Stimulated activated naive CD4-positive, alpha-beta T cell (primary cell): ENCODE data around the gene MCTP2.

Source experiments
- DNase-seq, 6 experiments: peaks; one replicate each; lab custom pipeline; 2025; lab: John Stamatoyannopoulos, UW

MCTP2 gene

GRCh38 chr15:94298364-94298763 lies 67.0 kb downstream of the MCTP2 start:
- DNase-seq = no peak

DNA sequence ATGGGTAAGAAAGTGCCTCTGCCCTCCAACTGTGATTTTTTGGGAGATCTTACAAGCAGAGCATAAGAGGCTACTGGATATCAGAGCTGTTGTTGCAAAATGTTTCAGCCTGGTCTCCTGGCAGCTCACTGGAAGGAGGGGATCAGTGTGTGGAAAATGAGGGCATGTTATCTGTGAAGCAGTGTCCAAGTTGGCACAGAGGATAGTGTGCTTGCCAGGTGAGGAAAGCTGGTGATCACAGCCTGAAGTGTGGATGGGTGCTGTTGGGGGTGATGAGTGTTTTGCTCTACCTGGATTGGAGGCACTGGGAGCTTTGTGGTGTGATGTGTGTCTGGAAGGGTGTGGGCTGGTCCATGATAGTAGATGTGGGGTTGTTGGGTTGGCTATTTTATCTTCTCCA lies 69.3 kb downstream of the MCTP2 start:
- DNase-seq = no peak

DNA sequence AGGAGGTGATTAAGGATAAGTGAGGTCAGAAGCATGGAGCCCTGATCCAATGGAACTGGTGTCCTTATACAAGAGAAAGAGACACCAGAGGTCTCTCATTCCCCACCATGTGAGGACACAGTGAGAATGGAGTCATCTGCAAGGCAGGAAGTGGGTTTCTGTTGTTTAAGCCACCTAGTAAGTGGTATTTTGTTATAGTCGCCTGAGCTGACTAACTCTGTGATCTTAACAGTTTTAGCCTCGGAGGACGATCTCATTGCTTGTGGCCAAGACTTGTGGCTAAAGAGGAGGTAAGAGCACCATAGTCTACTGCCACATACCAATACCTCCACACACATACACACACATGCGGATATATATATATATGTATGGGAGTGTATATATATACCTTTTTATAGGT lies 73.8 kb downstream of the MCTP2 start:
- no peak for DNase-seq

DNA sequence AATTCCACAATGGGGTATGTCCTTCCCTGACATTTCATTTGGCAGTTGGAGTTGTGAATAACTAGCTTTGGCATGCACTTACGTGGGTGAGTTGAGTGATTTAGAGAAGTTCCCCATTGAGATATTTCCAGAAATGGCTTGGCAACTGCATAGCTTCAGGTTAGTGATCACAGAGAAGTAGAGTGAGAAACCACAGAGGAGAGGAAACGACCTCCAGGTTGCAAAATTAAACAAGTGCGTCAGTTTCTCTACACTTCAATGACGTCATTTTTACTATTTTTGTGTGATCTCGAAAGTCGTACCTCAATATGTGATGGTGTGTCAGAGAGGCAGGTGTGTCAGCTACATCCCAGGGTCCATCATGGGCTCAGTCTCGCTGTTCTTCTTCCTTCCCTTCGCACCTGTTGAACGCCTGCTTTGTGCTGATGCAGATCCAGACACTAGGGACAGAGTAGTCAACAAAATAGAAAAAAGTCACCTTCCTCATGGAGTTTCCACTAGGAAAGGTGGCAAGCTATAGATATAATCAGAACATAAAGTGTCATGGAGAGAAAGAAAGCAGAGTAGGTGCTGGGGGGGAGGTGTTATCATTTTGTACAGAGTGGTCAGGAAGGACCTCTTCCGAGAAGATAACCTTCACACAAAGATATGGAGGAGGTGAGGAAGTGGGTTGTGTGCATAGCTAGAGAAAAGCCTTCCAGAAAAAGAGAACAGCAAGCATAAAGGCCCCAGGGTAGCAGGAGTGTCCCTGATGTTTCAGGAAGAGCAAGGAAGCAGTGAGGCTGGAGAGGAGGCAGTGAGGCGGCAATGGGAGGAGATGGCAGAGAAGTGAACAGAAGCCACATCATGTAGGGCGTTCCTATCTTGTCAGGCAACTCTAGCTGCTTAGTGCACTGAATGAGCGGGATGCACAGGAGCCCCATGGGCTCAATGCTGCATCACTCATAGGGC lies 75.6 kb downstream of the MCTP2 start:
- DNase-seq = no peak

DNA sequence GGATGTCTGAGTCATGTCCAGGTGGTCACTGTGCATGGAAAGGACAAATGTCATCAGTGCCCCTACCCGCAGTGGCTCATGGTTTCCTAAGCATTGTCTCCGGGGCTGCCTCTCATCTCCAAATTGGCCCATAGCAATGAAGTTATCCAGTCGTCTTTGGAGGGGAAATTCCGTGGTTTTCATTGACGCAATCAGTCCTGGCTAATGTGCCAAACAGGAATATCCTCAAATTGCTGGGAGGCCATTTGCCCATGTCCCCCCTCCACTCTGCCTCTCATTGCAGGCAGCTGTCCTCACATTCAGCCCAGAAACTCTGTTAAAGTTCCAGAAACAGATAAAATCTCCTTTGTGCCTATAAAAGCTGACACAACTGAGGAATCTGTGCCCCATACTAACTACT lies 81.6 kb downstream of the MCTP2 start:
- DNase-seq = no peak

GRCh38 chr15:94314639-94315038 lies 83.3 kb downstream of the MCTP2 start:
- DNase-seq = no peak

DNA sequence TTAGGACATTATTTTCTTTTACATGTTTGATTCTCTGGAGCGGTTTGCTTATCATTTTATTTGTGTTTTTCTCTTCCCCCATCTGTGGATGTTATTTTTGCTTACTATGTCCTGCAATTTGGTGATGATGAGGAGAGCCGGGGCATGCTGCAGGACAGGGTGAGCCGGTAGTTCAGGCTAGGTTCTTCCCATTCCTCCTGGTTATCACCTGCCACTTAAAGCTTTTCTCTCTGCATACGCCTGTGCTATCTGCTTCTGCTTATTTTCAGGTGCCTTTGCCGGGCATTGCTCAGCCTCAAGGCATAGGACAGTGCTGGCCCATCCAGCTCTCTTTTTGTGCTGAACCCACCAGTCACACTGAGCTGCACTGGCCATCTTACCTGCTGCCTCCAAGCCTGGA lies 85.8 kb downstream of the MCTP2 start:
- no peak for DNase-seq

DNA sequence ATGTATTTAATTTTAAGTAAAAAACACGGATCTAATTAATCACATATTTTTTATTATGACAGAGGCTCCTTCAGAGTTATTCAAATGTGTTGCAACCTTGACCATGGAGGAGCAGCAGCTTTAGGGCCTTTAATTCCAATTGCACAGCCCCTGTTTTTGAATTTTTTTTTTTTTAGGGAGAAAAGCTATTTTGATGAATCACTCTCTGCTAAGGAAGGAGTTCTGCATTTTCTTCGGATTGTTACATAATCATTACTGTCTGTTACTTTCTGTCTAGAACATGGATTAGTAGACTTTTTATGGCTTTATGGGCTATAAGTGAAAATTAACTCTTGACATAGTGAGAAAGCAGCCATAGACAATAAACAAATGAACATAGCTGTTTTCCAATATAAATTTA lies 90.8 kb downstream of the MCTP2 start:
- no peak for DNase-seq

- DNase-seq = no peak
These were observed 91.7 kb downstream of the MCTP2 start for GRCh38 chr15:94323076-94323475.

DNA sequence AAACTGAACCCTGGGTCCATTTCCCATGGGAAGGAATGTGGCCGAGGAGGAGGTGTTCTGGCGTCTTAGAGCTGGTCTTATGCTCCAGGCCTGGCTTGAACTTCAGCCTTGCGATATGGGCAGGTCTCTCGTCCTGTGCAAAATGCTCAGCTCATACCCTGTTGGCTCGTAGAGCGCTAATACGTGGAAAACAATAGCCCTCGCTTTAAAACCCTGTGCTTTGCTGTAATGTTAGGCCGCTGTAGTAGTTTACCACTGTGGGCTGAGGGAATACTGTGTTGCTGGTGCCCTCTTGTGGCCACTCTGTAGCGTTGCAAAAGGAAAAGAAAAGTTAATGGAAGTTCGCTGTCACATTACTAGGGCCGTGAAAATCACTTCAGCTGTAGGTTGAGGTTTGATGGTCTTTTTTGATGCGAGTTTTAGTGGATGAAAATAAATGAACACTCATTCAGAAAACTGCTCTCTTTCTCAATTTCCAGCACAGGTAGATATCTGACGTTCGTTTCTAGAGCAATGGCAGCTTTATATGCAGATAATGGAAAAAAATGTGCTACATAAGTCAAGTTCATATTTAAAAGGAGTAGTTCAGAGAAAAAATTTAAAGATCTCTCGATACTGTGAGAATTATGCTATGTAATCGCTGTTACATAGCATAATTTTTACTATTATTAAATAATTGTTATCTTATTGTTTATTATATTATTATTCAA lies 92.9 kb downstream of the MCTP2 start:
- DNase-seq = peak; percentile 4 to 57 (median 23)

DNA sequence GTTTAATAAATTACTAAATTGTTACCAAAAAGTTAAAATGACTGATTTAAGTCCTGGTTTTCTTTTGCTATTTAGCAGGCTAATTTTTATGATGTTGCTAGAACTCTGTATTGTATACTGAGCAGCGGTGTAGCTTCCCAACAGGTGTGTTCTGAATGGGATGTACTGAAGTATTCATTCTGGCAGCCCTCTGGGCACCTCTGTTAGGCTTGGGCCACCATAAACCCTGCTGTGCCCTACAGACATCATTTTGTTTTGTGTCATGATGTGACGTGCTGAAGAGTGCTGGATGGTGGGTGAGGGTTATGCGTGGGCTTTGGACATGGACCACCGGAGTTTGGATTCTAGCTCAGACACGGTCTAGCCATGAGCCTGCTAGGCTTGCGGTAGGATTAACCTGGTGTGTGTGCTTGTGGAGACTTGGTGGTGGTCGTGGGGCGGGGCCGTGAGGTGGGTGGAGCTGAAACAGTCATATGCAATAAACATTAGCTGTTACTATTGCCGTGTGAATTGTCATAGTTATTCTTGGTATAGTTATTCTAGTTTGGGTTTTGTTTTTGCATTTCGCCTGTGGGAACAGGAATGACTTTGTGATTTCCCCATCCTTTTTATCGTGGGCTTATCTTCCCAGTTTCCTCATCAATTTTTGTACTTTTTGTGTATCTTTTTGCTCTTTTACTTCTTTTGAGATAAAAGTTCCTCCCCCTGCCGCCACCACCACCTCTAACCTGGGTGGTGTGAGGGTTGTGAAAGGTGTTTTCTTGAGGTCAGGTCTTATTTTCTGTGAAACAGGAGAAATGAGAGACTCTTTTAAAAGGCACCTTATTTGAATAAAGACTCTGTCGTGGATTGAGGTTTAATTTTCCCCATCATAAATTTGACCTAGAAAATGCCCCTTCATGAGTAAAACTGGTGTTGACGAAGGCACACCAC lies 93.7 kb downstream of the MCTP2 start:
- no peak for DNase-seq

DNA sequence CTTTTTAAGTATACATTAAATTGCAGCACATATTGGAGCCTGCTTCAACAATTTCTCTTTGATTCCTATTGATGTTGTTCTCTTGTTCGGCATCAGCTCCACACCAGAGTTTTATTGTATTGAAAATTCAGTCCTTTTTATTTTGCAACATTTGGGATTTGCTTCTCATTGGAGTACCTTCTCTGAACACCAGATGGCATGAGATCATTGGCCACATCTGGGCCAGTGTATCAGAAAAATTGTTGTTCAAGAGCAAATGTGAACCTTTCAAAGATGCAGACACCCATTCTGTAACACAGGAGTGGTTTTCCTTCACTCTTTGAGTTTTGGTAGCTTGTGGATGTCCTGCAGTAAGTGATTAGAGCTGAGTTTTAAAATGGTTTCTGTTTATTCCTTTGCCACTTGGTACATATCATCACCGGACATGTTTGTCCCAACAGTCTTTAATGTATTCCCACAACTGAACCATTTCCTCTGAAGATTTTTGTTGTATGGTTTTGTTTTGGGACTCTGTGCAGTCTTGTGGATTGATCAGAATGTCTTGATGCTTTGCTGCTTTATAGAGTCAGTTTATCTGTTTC lies 96.1 kb downstream of the MCTP2 start:
- no peak for DNase-seq

DNA sequence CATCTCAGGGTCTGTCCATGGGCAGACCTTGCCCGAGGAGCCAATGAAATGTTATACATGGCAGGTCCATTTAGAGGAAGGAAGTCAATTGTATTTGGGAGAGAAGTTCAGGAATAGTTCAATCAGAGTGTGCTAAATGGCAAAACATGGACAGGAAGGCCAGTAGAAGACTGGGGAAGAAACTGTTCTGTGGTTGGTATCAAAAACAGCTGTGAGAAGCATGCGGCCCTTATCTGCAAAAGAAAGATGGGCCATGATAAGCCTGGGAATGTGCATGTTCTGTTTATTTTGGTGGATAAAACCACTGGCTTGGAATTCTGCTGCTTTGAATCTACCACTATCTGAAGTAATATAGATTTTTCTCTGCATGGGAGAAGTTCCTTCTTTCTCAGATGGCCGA lies 100.4 kb downstream of the MCTP2 start:
- DNase-seq = no peak

DNA sequence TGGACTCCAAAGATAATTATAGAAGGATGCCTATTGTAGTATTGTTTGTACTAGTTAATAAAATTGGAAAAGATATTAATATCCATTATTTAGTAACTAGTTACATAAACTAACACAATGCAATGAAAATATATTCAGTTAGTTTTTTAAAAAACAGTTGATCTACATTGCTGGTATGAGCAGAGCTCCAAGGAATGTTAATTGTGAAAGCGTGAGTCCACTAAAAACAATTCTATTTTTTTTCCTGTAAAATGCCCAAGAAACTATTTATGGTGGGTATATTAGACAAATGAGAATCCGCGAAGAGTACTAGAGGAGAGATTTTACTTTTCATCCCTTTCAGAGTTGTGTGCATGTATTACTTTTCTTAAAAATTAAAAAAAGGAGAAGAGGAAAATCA lies 104.3 kb downstream of the MCTP2 start:
- DNase-seq = no peak

- DNase-seq = no peak
These were observed 105.6 kb downstream of the MCTP2 start for GRCh38 chr15:94336817-94337467.

GRCh38 chr15:94338243-94338846 lies 107.0 kb downstream of the MCTP2 start:
- no peak for DNase-seq

DNA sequence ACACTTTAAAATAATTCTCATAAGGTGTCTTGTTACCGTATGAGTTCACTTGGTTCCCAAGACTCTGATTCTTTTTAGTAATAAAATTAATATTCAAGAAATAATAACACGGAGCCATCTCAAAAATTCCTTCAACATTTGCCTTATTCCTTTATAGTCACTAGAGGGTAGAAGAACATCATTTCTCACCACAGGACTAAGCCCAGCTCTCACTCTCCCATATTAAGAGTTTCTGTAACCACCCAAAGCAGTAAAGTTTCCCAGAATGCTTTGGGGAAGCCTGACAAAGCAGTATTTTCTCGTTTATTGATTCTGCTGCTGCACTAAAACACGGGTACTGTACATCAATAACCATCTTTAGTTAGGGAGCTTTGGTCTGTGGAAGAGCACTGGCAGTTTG lies 114.9 kb downstream of the MCTP2 start:
- DNase-seq = no peak

- DNase-seq = no peak
These were observed 116.7 kb downstream of the MCTP2 start for GRCh38 chr15:94348084-94348483.

GRCh38 chr15:94351031-94351535 lies 119.7 kb downstream of the MCTP2 start:
- DNase-seq = no peak

GRCh38 chr15:94352636-94353487 lies 121.5 kb downstream of the MCTP2 start:
- DNase-seq = no peak
